Activated T-cell treated with anti-CD3 and anti-CD28 coated beads for 4 hours (primary cell): ENCODE measurements around the gene C22orf42.

Experiments used
- DNase-seq: peaks from one replicate; pipeline ENCODE4 v3.0.0-alpha.2; 2020

Gene C22orf42

DNA sequence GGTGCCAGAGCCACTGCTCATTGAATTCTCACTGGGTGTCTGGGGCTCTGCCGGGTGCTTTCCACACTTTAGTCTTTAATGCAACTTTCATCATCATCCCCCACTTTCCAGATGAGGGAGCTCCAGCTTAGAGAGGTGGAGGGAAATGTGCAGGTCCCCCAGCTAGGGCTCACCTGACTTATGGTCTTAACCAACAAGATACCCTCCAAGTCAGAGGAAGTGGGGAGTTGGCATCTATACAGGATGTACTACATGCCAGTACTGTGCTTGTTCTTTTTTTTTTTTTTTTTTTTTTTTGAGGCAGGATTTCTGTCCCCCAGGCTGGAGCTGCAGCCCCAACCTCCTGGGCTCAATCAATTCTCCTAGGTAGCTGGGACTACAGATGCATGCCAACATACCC, 26.3 kb downstream of the C22orf42 start:
- no peak for DNase-seq

DNA sequence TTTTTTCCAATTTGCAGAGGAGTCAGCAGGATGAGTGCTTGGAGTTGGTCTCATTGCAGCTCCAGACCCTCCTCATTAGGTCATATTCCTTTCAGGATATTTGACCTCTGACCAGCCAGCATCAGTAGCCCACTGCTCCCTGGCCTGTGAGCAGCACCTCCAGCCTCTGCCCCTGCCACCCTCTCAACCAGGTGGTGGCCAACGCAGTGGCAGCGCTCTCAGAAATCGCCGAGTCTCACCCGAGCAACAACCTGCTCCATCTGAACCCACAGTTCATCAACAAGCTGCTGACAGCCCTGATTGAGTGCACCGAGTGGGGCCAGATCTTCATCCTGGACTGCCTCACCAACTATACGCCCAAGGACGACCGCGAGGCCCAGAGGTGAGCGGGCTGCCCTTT, 27.0 kb downstream of the C22orf42 start:
- no peak for DNase-seq

DNA sequence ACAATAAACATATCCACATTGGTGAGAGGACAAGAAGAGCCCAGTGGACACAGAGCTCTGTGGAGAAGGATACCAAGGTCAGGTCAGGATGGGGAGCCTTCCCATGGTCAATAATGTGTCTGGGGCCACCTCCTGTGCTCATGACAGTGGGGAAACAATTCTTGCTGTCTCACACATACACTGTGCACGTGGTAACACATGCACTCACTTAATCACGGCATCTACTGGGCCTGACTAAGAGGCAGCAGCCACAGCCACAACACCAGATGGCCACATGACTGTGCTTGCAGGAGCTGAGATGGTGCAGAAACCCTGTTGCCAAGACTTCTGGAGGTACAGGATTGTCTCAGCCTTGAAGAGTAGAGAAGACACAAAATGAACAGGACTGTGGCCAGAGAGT, 28.6 kb downstream of the C22orf42 start:
- DNase-seq: no peak

DNA sequence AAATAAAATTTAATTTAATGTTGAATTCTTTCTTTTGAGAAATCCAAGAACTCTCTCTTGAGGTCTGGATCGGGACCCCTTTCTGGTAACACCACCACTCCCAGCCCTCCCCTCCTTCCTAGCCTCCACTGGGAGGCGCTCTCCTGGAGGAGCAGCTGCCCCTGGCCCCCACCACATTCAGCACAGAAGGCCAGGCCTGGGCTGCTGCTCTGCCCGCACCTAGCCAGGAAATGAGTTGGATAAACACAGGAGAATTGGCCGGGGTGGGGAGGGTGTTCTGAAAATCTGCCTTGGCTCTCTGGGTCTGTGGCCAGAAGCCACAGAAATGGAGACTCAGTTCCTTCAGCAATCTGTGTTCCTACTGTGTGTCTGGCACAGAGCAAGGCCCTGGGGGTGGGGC, 31.2 kb downstream of the C22orf42 start:
- DNase-seq: no peak

DNA sequence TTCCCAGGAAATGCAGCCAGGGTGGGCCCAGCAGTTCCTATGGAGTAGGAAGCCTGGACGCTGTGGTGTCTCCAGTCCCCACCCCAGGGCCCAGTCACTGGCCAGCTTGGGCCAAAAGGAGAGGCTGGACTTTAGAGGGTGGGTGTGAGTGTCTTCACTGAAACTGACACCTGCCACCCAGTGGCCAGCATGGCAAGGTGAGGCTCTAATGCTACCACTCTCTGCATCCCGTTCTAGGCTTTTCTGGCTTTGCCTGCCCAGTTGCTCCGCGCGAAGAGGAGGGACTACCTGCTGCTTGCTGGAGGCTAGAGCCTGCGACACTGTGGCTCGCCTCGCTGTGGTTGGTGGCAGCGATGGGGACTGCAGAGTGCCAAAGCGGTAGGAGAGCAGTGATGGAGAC, 35.4 kb downstream of the C22orf42 start:
- no peak for DNase-seq

DNA sequence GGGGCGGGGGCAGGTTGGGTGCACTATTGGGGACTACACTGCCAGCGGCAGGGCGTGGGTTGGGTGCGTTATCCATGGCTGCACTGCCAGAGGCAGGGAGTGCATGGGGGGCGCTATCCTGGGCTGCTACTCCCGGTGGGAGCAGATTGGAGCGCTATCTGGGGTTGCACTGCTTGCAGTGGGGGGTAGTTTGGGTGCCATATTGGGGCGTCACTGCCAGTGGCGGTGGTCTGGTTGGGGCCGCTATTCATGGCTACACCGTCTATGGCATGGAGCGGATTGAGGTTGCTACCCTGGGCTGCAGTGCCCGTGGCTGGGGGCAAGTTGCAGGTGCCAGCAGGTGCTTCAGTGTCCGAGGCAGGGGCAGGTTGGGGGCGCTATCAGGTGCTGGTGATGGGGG, 36.2 kb downstream of the C22orf42 start:
- no peak for DNase-seq

DNA sequence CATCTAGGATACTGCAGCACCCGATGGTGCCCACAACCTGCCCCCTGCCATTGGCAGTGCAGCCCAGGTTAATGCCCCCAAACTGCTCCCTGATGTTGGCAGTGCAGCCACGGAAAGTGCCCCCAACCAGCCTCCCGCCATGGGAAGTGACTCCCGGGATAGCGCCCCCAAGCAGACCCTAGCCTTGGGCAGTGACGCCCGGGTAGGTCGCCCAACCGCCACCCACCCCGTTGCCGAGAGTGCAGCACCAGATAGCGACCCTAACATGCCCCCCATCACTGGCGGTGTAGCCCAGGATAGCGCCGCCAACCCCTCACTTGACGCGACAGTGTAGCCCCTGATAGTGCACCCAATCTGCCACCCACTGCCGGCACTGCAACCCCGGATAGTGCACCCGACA, 38.5 kb downstream of the C22orf42 start:
- no peak for DNase-seq

DNA sequence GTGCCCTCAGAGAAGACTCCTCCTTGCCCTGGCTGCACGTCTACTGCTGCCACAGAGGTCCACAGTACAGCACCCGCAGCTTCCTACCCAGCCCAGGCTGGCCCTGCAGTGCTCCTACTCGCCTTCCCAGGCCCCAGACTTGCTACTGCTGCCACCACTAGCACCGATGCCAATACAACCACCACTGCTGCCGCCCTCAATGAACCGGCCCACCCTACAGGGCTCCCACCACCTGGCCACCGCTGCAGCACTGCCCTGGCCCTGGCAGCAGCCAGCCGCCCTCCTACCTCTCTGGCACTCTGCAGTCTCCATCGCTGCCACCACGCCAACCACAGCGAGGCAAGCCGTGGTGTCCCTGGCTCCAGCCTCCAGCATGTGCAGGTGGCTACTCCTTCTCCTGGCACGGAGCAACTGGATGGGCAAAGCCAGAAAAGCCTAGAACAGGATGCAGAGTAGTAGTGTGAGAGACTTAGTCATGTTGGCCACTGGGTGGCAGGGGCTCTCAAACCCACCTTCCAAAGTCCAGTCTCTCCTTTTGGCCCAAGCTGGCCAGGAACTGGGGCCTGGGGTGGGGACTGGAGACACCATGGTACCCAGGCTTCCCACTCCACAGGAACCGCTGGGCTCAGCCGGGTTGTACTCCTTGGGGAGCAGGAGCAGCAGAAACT, 39.4 kb downstream of the C22orf42 start:
- DNase-seq: no peak

DNA sequence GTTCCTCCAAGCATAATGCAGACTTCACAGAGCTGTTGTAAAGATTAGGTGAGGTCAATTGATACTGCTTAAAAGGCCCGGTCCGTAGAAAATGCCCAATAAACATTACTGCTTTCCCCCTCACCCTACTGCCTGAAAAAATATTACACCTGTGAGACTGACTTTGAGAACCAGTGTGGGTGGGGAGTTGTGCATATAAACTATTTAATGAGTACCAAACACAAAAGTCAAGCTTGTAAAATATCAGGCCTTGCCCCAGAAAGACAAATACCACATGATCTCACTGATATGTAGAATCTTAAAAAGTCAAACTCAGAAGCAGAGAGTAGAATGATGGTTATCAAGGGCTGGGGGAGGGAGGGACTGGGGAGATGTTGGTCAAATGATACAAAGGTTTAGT, 46.7 kb downstream of the C22orf42 start:
- no peak for DNase-seq

DNA sequence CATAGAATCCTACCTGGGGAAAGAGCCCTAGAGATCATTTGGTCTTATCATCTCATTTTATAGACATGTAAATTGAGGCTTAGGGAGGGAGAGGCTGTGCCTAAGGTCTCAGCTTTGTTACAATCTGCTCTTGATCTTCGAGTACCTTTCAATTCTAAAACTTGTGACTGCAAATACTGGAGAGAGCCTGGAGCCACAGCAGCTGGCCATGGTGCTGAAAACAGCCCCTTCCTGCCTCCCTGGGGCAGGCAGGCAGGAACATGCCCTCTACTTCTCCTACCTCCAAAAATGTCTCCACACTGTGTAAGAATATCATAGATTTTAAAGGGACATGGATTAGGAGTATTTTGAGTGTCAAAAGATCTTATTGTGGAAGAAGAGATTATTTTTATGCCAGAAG, 52.2 kb downstream of the C22orf42 start:
- no peak for DNase-seq

DNA sequence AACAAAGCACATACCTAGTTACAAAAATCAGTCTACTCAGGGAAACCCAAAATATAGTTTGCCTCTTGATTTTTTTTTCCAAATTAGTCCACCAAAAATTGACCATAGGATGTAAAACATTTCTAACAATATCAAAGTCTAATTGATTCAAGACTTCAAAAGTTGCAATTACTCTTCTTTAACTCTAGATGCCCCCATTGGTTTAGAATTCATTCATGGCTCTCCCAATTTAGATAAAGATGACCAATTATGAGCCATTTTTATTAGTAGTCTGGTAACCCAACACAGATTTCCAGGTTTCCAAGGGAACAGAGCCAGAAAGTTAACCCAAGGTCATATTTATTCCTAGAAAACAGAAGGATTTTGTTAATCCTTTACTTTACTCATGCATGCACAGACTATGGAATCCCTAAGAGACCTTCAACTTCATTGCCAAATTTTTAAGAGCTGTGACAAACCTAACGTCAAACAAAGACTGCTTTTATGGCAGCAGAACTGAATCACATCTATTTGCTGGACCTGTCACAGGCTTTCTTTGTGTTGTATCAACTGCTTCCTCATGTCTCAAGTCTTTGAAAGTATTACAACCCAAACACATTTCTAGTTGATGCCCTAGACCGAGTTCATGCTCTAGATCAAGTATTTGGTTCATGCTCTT, 55.3 kb downstream of the C22orf42 start:
- DNase-seq: no peak

DNA sequence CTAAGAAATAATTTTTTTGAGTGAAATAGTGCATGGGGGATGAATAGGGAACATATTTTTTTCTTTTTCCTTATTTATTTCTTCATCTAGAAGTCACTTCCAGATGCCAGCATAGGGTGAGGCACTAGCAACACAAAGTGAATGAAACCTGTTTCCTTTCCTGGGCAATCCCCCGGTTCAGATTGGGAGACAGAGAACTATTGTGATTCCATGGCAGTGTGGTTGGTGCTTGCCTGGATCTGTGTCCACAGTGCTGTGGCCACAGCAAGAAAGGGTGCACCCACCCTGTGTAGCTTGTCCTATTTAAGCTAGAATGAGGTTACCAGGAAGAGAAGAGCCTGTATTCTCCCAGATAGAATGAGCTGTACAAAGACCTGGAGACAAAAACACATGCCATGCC, 58.4 kb downstream of the C22orf42 start:
- DNase-seq: no peak
